Keratinocyte (primary cell): ENCODE results near the gene FGD4. TPM values are rescaled to one million over a fixed set of nuclear protein-coding genes. Genes with fewer than 3 reads are reported as not detected.

ENCODE experiments used
- DNase-seq: peaks from one replicate; pipeline ENCODE4 v3.0.0-alpha.2; 2011; ENCODE audit warnings: low read depth, missing footprints, low spot score
- FAIRE-seq: peaks from 2 replicates; lab custom pipeline; 2011; peaks lifted over from hg19 to GRCh38; lab: Jason Lieb, UNC
- H2AFZ ChIP-seq: 2 replicates; pipeline ENCODE4 v1.6.0; 2012; ENCODE audit warnings: low read length, control low read depth, inconsistent platforms; ENCODE audit not compliant: control insufficient read depth
- H3K27ac ChIP-seq: 2 replicates; pipeline ENCODE4 v1.5.1; 2011; ENCODE audit warnings: low read length; ENCODE audit not compliant: control insufficient read depth, insufficient read depth
- H3K27me3 ChIP-seq: 3 replicates; pipeline ENCODE4 v1.6.0; 2011; ENCODE audit warnings: low read length; ENCODE audit not compliant: control insufficient read depth, insufficient read depth; ENCODE audit errors: extremely low read depth
- H3K36me3 ChIP-seq, 2 experiments: 2 replicates in 1 of 2; 3 replicates in 1 of 2; pipeline ENCODE4 v1.5.1; 2011; ENCODE audit warnings: low read length in 2 of 2, mild to moderate bottlenecking in 1 of 2; ENCODE audit not compliant: control insufficient read depth in 2 of 2, insufficient read depth in 2 of 2; ENCODE audit errors: extremely low read depth in 1 of 2
- H3K4me1 ChIP-seq: 3 replicates; pipeline ENCODE4 v1.5.1; 2011; ENCODE audit warnings: low read length; ENCODE audit not compliant: control insufficient read depth, insufficient read depth; ENCODE audit errors: extremely low read depth
- H3K4me2 ChIP-seq: 3 replicates; pipeline ENCODE4 v1.6.0; 2011; ENCODE audit warnings: low read depth, low read length; ENCODE audit not compliant: control insufficient read depth, insufficient read depth; ENCODE audit errors: extremely low read depth
- H3K4me3 ChIP-seq, 3 experiments: fragments of 200-600 bp in 1 of 3; sonication (generic) in 1 of 3; 2 replicates in 2 of 3; 3 replicates in 1 of 3; pipeline ENCODE4 v1.5.1; 2011 to 2016; ENCODE audit warnings: low read length in 3 of 3, mild to moderate bottlenecking in 3 of 3, control low read depth in 2 of 3, inconsistent platforms in 1 of 3, low read depth in 1 of 3, mixed read lengths in 1 of 3, mixed run types in 1 of 3, moderate library complexity in 1 of 3; ENCODE audit not compliant: control insufficient read depth in 2 of 3, insufficient read depth in 2 of 3; ENCODE audit errors: extremely low read depth in 1 of 3
- H3K79me2 ChIP-seq: 2 replicates; pipeline ENCODE4 v1.6.0; 2012; ENCODE audit warnings: low read length; ENCODE audit not compliant: control insufficient read depth, insufficient read depth
- H3K9ac ChIP-seq: 3 replicates; pipeline ENCODE4 v1.6.0; 2011; ENCODE audit warnings: low read length; ENCODE audit not compliant: control insufficient read depth, insufficient read depth; ENCODE audit errors: extremely low read depth
- H3K9me1 ChIP-seq: 3 replicates; pipeline ENCODE4 v1.6.0; 2011; ENCODE audit warnings: low read length; ENCODE audit not compliant: control insufficient read depth, insufficient read depth; ENCODE audit errors: extremely low read depth
- H3K9me3 ChIP-seq: 2 replicates; pipeline ENCODE4 v1.5.1; 2012; ENCODE audit warnings: low read depth, low read length; ENCODE audit not compliant: control insufficient read depth
- H4K20me1 ChIP-seq: 3 replicates; pipeline ENCODE4 v1.6.0; 2011; ENCODE audit warnings: low read length; ENCODE audit not compliant: control insufficient read depth, insufficient read depth; ENCODE audit errors: extremely low read depth
- CTCF ChIP-seq, 3 experiments: IDR thresholded peaks in 1 of 3; conservative IDR thresholded peaks in 1 of 3; optimal IDR thresholded peaks in 1 of 3; 2 replicates in 2 of 3; 3 replicates in 1 of 3; pipeline versions ENCODE3 to v1.5.1; 2011; ENCODE audit warnings: low read length in 3 of 3, mild to moderate bottlenecking in 3 of 3, moderate library complexity in 2 of 3, control low read depth in 1 of 3, inconsistent platforms in 1 of 3; ENCODE audit not compliant: insufficient read depth in 2 of 3; ENCODE audit errors: extremely low read depth in 1 of 3
- EZH2 ChIP-seq: IDR thresholded peaks from one replicate; pipeline ENCODE4 v1.6.1; 2012; ENCODE audit warnings: inconsistent platforms, mild to moderate bottlenecking, low read length, moderate library complexity
- dilution Hi-C: fragments of 300-500 bp; cut with MboI; formaldehyde crosslinking; loops from one replicate; pipeline ENCODE4 v1.7.0; 2020; ENCODE audit warnings: low sequenced_read_pairs; ENCODE audit not compliant: extremely low pct_ligation_motif_present
- polyA plus RNA-seq, 5 experiments: library from polyadenylated mRNA; depleted of rRNA in 3 of 5; stranded (reverse) in 3 of 5; stranded (forward) in 1 of 5; unstranded in 1 of 5; fragments of >200 nt; gene quantifications; 1 replicate in 1 of 5; 2 replicates in 3 of 5; 3 replicates in 1 of 5; pipeline versions ENCODE4 v1.2.1 to v1.2.3, GENCODE V29; 2011 to 2012; ENCODE audit warnings: missing spikeins in 2 of 5, low read depth in 1 of 5, low replicate concordance in 1 of 5

FGD4 gene
- polyA plus RNA-seq, 1 donor (not counting 4 experiments of a cell fraction or from before 2014, with no cell fraction given), result 10.5 TPM

DNA sequence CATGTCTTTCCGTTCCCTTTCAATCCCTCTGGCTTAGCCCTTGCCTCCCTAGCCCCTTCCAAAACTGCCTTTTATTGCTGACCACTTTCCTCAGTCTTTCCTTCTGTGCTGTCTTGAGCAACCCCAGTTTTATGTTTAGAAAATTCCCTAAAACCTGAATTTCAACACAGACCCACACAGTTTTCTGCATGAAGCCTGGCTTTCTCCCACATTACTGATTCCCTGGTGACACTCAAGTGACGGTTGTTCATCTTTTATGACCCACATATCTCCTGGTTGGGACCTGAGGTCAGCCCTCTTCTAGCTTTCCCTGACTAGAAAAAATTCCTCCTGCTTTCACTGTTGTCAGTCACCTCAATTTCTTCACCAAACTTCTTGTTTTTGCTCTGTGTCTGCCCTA lies 21.0 kb downstream of the FGD4 start:
- FAIRE-seq, result no peak
- H3K27ac ChIP-seq, result no peak overlapping the region
- H3K4me3 ChIP-seq, result no peak overlapping the region
- no peaks in the 10 kb centered on the region for H3K9me3 ChIP-seq
- peaks cover 3% of the 10 kb centered on the region for H4K20me1 ChIP-seq
- H3K36me3 ChIP-seq, result peaks cover 0 to 7% of the 10 kb centered on the region in 2 experiments
- no peak for DNase-seq
- no peak overlapping the region for H3K9ac ChIP-seq
- H3K4me1 ChIP-seq, result peaks cover 7% of the 10 kb centered on the region
- H2AFZ ChIP-seq, result no peak overlapping the region
- peaks cover 78% of the 10 kb centered on the region for H3K79me2 ChIP-seq
- dilution Hi-C loops, result no loop called here
- TF ChIP-seq EZH2 (no peak), CTCF (optimal IDR thresholded peaks at IDR 0.05 in 1 of 3, IDR thresholded peaks at IDR 0.05 in 1 of 3, conservative IDR thresholded peaks at IDR 0.05 in 1 of 3; ENCODE audit: extremely low read depth in 1 of 3, insufficient read depth in 2 of 3, low read length in 3 of 3) (no peak)
- H3K9me1 ChIP-seq, result peaks cover 3% of the 10 kb centered on the region
- no peaks in the 10 kb centered on the region for H3K27me3 ChIP-seq
- no peak overlapping the region for H3K4me2 ChIP-seq

- Histone ChIP-seq H2AFZ (no peak overlapping the region), H3K4me3 (no peak overlapping the region), H3K9me3 (no peaks in the 10 kb centered on the region), H3K4me1 (peaks cover 7% of the 10 kb centered on the region), H4K20me1 (peaks cover 3% of the 10 kb centered on the region), H3K27ac (no peak overlapping the region), H3K36me3 (peaks cover 0 to 7% of the 10 kb centered on the region in 2 experiments), H3K79me2 (peaks cover 69% of the 10 kb centered on the region), H3K27me3 (no peaks in the 10 kb centered on the region), H3K9ac (no peak overlapping the region), H3K4me2 (no peak overlapping the region), H3K9me1 (peaks cover 3% of the 10 kb centered on the region)
- dilution Hi-C loops, result no loop called here
- DNase-seq (no peak), FAIRE-seq (no peak)
- TF ChIP-seq CTCF (optimal IDR thresholded peaks at IDR 0.05 in 1 of 3, IDR thresholded peaks at IDR 0.05 in 1 of 3, conservative IDR thresholded peaks at IDR 0.05 in 1 of 3; ENCODE audit: extremely low read depth in 1 of 3, insufficient read depth in 2 of 3, low read length in 3 of 3) (no peak), EZH2 (no peak)
Observed at GRCh38 chr12:32423559-32423958, 24.2 kb downstream of the FGD4 start.
